ENCODE measurements around the gene ZBTB17.
"Not testable (repeated sequence)": the region's sequence is repeated elsewhere in the genome, so short reads cannot be mapped to it uniquely, and the experiment has no call there.

The ZBTB17 gene

DNA sequence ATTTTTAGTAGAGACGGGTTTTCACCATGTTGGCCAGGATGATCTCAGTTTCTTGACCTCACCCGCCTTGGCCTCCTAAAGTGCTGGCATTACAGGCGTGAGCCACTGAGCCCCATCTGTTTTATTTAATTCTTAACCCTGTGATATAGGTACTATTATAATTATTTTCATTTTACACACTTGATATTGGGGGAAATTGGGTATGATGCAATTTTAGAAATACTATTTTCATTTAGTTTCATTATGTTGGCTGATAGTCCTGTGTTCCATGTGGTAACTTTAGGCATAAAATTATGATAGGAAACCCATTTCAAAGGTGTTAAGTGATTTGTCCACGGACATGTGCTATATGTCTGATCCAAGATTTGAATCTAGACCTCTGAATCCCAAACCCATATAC lies 67.3 kb downstream of the ZBTB17 start:
- TF ChIP-seq, protein P1, sequence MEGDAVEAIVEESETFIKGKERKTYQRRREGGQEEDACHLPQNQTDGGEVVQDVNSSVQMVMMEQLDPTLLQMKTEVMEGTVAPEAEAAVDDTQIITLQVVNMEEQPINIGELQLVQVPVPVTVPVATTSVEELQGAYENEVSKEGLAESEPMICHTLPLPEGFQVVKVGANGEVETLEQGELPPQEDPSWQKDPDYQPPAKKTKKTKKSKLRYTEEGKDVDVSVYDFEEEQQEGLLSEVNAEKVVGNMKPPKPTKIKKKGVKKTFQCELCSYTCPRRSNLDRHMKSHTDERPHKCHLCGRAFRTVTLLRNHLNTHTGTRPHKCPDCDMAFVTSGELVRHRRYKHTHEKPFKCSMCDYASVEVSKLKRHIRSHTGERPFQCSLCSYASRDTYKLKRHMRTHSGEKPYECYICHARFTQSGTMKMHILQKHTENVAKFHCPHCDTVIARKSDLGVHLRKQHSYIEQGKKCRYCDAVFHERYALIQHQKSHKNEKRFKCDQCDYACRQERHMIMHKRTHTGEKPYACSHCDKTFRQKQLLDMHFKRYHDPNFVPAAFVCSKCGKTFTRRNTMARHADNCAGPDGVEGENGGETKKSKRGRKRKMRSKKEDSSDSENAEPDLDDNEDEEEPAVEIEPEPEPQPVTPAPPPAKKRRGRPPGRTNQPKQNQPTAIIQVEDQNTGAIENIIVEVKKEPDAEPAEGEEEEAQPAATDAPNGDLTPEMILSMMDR (IDR thresholded peaks at IDR 0.05; ENCODE audit: control insufficient read depth, extremely low read depth, insufficient read depth), result no peak
- no peak overlapping the region for H3K4me3 ChIP-seq (ENCODE audit: low read depth, low read length)
- DNase-seq (ENCODE audit: low read depth), result no peak

DNA sequence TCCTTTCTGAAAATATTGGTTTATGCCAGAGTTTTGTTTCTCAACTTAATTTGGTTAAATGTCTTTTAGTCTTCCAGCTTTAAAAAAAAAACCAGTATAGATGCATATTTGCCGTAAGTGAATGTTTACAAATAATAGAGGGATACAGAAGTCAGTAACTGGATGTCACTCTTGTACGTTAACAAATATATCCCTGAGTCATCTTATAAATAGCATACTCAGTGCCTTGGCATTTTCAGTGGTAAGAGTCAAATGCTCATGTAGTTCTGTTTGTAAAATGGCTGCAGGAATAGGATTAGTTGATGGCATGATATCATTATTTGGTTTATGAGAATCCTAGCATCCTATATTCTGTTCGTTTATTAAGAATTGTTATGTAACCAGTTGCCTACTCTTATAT lies 73.0 kb downstream of the ZBTB17 start:
- TF ChIP-seq, protein P1 (IDR thresholded peaks at IDR 0.05; ENCODE audit: control insufficient read depth, extremely low read depth, insufficient read depth), result no peak
- no peak for DNase-seq (ENCODE audit: low read depth)
- H3K4me3 ChIP-seq (ENCODE audit: low read depth, low read length), result no peak overlapping the region

DNA sequence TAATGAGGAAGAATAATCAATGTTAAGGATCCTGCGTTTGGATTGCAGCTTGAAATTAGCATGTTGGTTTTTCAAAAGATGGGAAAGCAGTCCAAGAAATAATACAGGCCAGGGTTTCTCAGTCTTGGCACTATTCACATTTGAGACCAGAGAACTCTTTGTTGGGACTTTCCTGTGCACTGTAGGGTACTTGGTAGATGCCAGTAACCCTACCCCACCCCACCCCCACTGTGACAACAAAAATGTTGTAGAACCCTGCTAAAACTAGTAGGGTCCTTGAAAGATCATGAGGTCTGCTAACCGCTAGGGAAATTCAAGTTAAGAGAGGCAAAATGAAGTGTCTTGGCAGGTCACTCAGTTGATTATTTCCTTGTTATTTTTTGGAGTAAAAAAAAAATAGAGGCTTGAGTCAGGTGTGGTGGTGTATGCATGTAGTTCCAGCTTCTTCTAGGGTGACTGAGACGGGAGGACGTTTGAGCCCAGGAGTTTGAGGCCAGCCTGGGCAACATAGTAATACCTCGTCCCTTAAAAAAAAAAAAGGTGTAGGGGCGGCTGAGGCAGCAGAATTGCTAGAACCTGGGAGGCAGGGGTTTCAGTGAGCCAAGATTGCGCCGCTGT lies 75.1 kb downstream of the ZBTB17 start:
- DNase-seq (ENCODE audit: low read depth), result no peak
- no peak overlapping the region for H3K4me3 ChIP-seq (ENCODE audit: low read depth, low read length)
- TF ChIP-seq, protein P1 (IDR thresholded peaks at IDR 0.05; ENCODE audit: control insufficient read depth, extremely low read depth, insufficient read depth), result no peak

DNA sequence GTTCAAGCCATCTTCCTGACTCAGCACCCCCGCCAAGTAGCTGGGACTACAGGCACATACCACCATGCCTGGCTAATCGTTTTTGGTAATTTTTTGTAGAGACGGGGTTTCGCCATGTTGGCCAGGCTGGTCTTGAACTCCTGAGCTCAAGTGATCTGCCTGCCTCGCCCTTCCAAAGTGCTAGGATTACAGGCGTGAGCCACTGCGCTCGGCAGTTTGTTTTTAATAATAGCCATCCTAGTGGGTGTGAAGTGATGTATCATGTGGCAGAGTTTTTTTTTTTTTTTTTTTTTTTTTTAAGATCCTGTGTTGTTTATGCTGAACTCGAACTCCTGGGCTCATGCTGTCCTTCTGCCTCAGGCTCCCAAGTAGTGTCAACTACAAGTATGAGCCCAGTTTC lies 76.6 kb downstream of the ZBTB17 start:
- H3K4me3 ChIP-seq (ENCODE audit: low read depth, low read length), result no peak overlapping the region
- TF ChIP-seq, protein P1 (IDR thresholded peaks at IDR 0.05; ENCODE audit: control insufficient read depth, extremely low read depth, insufficient read depth), result no peak
- DNase-seq (ENCODE audit: low read depth), result no peak

DNA sequence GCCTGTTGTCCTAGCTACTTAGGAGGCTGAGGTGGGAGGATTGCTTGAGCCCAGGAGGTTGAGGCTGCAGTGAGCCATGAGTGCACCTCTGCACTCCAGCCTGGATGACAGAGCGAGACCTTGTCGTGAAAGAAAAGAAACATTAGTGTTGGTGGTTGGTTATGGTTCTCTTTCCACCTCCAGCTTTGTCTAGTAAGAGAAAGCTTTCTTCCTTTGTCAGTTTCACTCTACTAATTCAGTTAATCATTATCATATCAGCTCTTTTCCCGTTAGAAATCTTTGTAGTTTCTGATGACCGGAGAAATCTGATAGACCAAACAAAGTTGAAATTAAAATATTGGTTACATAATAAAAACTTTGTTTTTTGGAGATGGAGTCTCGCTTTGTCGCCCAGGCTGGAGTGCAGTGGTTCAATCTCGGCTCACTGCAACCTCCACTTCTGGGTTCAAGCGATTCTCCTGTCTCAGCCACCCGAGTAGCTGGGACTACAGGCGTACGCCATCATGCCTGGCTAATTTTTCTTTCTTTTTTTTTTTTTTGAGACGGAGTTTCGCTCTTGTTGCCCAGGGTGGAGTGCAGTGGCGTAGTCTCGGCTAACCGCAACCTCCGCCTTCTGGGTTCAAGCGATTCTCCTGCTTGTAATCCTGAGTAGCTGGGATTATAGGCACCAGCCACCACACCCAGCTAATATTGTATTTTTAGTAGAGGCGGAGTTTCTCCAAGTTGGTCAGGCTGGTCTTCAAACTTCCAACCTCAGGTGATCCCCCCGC lies 78.9 kb downstream of the ZBTB17 start:
- not testable (repeated sequence) for H3K4me3 ChIP-seq (ENCODE audit: low read depth, low read length); DNase-seq (ENCODE audit: low read depth)

DNA sequence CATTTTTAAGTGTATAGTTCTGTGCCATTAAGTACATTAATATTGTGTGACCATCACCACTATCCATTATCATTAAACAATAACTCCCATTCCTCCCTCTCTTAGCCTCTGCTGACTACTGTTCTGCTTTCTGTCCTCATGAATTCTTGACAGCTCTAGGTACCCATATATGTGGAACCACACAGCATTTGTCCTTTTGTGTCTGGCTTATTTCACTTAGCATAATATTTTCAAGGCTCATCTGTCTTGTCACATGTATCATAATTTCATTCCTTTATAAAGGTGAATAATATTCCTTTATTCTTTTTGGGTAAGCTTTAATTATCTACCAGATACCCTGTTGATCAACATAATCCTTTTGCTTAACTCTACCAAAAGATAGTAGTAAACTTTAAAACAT lies 80.7 kb downstream of the ZBTB17 start:
- no peak overlapping the region for H3K4me3 ChIP-seq (ENCODE audit: low read depth, low read length)
- TF ChIP-seq, protein P1 (IDR thresholded peaks at IDR 0.05; ENCODE audit: control insufficient read depth, extremely low read depth, insufficient read depth), result no peak
- DNase-seq (ENCODE audit: low read depth), result no peak

DNA sequence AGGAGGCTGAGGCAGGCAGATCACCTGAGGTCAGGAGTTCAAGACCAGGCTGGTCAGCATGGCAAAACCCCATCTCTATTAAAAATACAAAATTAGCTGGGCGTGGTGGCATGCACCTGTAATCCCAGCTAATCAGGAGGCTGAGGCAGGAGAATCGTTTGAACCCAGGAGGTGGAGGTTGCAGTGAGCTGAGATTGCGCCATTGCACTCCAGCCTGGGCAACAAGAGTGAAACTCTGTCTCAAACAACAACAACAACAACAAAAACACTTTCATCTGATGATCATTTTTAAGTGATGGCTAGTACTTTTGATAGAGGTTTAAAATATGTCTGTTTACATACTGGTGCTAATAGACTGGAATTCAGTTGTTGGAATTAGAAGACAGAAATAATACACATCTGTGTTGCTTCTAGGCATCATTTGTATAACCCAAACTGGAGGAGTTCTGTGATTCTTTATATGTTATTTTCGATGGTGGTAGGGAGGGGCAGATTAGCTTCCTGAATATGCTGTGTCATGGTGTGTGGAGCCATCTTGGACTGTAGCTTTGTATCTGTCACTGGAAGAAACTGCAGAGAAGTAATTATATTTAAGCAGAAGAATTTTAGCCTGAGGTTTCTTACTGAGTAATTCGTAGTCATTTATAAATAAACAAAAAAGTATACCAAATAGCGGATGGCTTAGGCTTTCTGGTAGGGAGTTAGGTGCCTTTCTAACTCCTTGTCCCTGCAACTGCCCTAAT lies 82.9 kb downstream of the ZBTB17 start:
- not testable (repeated sequence) for DNase-seq (ENCODE audit: low read depth); H3K4me3 ChIP-seq (ENCODE audit: low read depth, low read length)

Data from LNCaP clone FGC (cell line).